ENCODE results near the gene NUP98. TPM values are rescaled to one million over a fixed set of nuclear protein-coding genes. Genes with fewer than 3 reads are reported as not detected.

The NUP98 gene
- total RNA-seq, 1 experiment from 2014 or later, result 98.4 TPM

DNA sequence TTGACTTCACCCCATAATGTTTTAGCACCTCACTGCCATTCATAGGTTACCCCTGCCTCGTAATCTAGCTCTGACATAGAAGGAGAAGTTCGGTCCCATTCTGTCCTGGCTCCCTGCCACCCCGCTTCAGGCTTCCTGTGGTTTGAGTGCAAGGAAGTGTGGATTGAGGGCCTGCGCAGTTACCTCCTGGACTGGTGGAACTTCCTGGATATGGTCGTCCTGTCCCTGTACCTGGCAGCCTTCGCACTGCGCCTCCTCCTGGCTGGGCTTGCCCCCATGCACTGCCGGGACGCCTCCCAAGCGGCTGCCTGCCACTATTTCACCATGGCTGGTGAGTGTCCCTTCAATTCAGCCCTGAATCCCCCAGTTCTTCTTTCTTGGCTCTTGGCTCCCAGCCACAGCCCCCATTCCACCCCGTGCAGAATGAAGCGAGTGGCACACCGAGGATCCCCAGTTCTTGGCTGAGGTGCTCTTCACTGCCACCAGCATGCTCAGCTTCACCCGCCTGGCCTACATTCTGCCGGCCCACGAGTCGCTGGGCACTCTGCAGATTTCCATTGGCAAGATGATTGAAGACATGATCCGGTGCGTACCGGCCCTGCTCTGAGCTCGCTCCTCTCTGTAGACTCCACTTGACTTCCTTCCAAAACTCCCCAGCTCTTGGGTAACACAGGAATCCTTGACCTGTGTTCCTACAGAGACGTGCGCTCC is 170.9 kb downstream of the NUP98 start:
- H3K4me1 ChIP-seq (ENCODE audit: control insufficient read depth in 1 of 2, insufficient read depth in 2 of 2, low read length in 2 of 2), result no peaks in the 10 kb centered on the region
- POLR2A ChIA-PET, result no interaction called here
- no peaks in the 10 kb centered on the region for H3K27me3 ChIP-seq (ENCODE audit: insufficient read depth, low read length)
- H3K36me3 ChIP-seq (ENCODE audit: control insufficient read depth in 1 of 2, insufficient read depth in 2 of 2, low read length in 2 of 2), result no peaks in the 10 kb centered on the region
- H2AFZ ChIP-seq (ENCODE audit: low read depth, low read length, poor library complexity, severe bottlenecking), result no peak overlapping the region
- DNase-seq (ENCODE audit: low read depth, low spot score) (no peak), ATAC-seq (peak; percentile 55)
- BruUV-seq (replicated peaks), result no TSS peak
- H3K9me2 ChIP-seq (ENCODE audit: insufficient read depth), result no peaks in the 10 kb centered on the region
- H3K27ac ChIP-seq (ENCODE audit: low read depth, low read length), result no peak overlapping the region
- no peak overlapping the region for H3K4me3 ChIP-seq (replicated peaks in 1 of 2; ENCODE audit: low read depth in 1 of 2, low read length in 2 of 2)
- H3K9ac ChIP-seq (ENCODE audit: low read length), result no peak overlapping the region
- H3K4me2 ChIP-seq (ENCODE audit: low read length), result no peak overlapping the region
- H4K20me1 ChIP-seq (ENCODE audit: insufficient read depth), result no peaks in the 10 kb centered on the region
- no peaks in the 10 kb centered on the region for H3K79me2 ChIP-seq (ENCODE audit: insufficient read depth, low read length)
- H3K9me3 ChIP-seq (ENCODE audit: control insufficient read depth in 1 of 2, insufficient read depth in 1 of 2, low read depth in 1 of 2, low read length in 2 of 2), result no peaks in the 10 kb centered on the region
- RAD21 ChIA-PET (ENCODE audit: low non-redundant PET in 1 of 2, low total read pairs in 2 of 2, uncharacterized antibody in 2 of 2, unreplicated experiment in 2 of 2), result no interaction called here
- intact Hi-C loops (cut with micrococcal nuclease), result no loop called here
- TF ChIP-seq FOSL1 (IDR thresholded peaks at IDR 0.05; ENCODE audit: low read depth), result no peak
- no peak for TF ChIP-seq POLR2AphosphoS5 (IDR thresholded peaks at IDR 0.05; ENCODE audit: low read depth, low read length)
- TF ChIP-seq SIN3A (IDR thresholded peaks at IDR 0.05; ENCODE audit: low read depth), result no peak
- TF ChIP-seq JUND (IDR thresholded peaks at IDR 0.05), result no peak
- TF ChIP-seq, protein P1, sequence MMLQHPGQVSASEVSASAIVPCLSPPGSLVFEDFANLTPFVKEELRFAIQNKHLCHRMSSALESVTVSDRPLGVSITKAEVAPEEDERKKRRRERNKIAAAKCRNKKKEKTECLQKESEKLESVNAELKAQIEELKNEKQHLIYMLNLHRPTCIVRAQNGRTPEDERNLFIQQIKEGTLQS (IDR thresholded peaks at IDR 0.05), result no peak
- TF ChIP-seq TCF7L2 (IDR thresholded peaks at IDR 0.05; ENCODE audit: borderline replicate concordance, extremely low read depth, insufficient read depth, insufficient read length), result no peak
- TF ChIP-seq CEBPB (IDR thresholded peaks at IDR 0.05; ENCODE audit: low read depth), result no peak
- TF ChIP-seq, protein P2, sequence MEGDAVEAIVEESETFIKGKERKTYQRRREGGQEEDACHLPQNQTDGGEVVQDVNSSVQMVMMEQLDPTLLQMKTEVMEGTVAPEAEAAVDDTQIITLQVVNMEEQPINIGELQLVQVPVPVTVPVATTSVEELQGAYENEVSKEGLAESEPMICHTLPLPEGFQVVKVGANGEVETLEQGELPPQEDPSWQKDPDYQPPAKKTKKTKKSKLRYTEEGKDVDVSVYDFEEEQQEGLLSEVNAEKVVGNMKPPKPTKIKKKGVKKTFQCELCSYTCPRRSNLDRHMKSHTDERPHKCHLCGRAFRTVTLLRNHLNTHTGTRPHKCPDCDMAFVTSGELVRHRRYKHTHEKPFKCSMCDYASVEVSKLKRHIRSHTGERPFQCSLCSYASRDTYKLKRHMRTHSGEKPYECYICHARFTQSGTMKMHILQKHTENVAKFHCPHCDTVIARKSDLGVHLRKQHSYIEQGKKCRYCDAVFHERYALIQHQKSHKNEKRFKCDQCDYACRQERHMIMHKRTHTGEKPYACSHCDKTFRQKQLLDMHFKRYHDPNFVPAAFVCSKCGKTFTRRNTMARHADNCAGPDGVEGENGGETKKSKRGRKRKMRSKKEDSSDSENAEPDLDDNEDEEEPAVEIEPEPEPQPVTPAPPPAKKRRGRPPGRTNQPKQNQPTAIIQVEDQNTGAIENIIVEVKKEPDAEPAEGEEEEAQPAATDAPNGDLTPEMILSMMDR (IDR thresholded peaks at IDR 0.05 in 2 of 3, conservative IDR thresholded peaks at IDR 0.05 in 1 of 3; ENCODE audit: borderline replicate concordance in 1 of 3, insufficient read depth in 1 of 3, low read depth in 2 of 3, low read length in 2 of 3), result no peak
- TF ChIP-seq ELF1 (IDR thresholded peaks at IDR 0.05; ENCODE audit: borderline replicate concordance, low read depth), result no peak
- no peak for TF ChIP-seq POLR2A (IDR thresholded peaks at IDR 0.05; ENCODE audit: borderline replicate concordance, extremely low read depth, insufficient read depth, insufficient read length)
- no peak for TF ChIP-seq EZH2phosphoT487 (IDR thresholded peaks at IDR 0.05; ENCODE audit: borderline replicate concordance)
- no peak for TF ChIP-seq YY1 (IDR thresholded peaks at IDR 0.05; ENCODE audit: extremely low read depth, insufficient replicate concordance, low read depth, low read length)
- no peak for TF ChIP-seq CBX3 (IDR thresholded peaks at IDR 0.05; ENCODE audit: low read depth)
- TF ChIP-seq, protein P3, sequence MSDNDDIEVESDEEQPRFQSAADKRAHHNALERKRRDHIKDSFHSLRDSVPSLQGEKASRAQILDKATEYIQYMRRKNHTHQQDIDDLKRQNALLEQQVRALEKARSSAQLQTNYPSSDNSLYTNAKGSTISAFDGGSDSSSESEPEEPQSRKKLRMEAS (IDR thresholded peaks at IDR 0.05), result no peak
- TF ChIP-seq ZFX (IDR thresholded peaks at IDR 0.05), result no peak
- no peak for TF ChIP-seq SRF (IDR thresholded peaks at IDR 0.05; ENCODE audit: low read depth)
- no peak for TF ChIP-seq RAD21 (IDR thresholded peaks at IDR 0.05; ENCODE audit: low read depth)
- TF ChIP-seq EGR1 (IDR thresholded peaks at IDR 0.05; ENCODE audit: low read depth), result no peak
- CTCF ChIA-PET, result no interaction called here

Other genes starting within 250 kb of the NUP98 start
- gene ART5, start 155.6 kb downstream of the NUP98 start, total RNA-seq (2021; ENCODE audit: unreplicated experiment), result 5.6 TPM
- not detected for gene ART1, start 152.4 kb downstream of the NUP98 start, total RNA-seq (2021; ENCODE audit: unreplicated experiment)
- 3.0 TPM for gene CHRNA10, start 126.2 kb downstream of the NUP98 start, total RNA-seq (2021; ENCODE audit: unreplicated experiment)
- gene PGAP2, start 11.0 kb upstream of the NUP98 start, total RNA-seq (2021; ENCODE audit: unreplicated experiment), result 30.5 TPM
- gene RHOG, start 43.4 kb upstream of the NUP98 start, total RNA-seq (2021; ENCODE audit: unreplicated experiment), result 49.1 TPM
- 22.3 TPM for gene STIM1, start 58.1 kb upstream of the NUP98 start, total RNA-seq (2021; ENCODE audit: unreplicated experiment)

Measured in HCT116 (cell line).